Testis (tissue), 2 donors: ENCODE data around the gene IRX4.

Source experiments
- CTCF ChIP-seq, 3 experiments: fragments of 450-650 bp in 2 of 3; fragments of 200-600 bp in 1 of 3; sonication (generic) in 1 of 3; IDR thresholded peaks; one replicate each; pipeline ENCODE4 v1.5.1; 2016 to 2019; ENCODE audit warnings: antibody characterized with exemption in 3 of 3, mild to moderate bottlenecking in 2 of 3, moderate library complexity in 1 of 3
- POLR2A ChIP-seq: fragments of 450-650 bp; IDR thresholded peaks from one replicate; pipeline ENCODE4 v1.6.1; 2017; ENCODE audit warnings: antibody characterized with exemption, mild to moderate bottlenecking, moderate library complexity

DNA sequence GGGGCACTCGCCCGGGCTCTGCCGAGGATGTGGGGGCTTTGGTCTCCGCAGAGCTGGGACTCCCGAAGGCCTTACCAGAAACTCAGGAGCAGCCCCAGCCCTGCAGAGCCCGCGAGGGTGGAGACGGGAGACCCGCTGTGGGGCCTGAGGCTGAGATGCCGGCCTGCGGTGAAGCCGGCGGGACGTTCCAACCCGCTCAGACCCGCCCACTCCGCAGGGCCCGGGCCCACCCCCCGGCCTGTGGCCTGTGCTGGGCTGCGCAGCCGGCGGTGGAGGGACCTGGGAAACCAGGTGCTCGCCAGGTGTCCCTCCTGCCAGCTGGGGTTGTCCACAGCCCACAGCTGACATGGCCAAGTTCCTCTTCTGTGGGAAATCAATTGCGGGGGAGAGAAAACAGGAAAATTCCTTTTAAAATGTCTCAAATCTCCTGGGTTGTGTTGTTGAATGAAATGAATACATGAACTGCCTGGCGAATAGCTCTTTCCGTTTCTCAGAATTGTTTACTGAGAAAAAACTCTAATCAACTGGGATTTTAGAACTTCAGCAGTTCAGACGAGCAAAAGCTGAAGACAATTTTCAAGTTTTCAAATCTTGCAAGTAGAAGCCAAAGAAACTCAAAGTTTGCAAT lies 49.0 kb upstream of the IRX4 start:
- TF ChIP-seq CTCF (IDR thresholded peaks at IDR 0.05) (no peak), POLR2A (no peak)
